Body of pancreas (tissue), 4 donors: ENCODE data around the gene TMEM127.
A peak's percentile ranks its signal among the peaks of the same experiment; 100 is the strongest.

ENCODE experiments used
- POLR2A ChIP-seq, 3 donors: fragments of 450-650 bp; IDR thresholded peaks; one replicate each; pipeline ENCODE4 v1.6.1; 2016; ENCODE audit warnings: antibody characterized with exemption in 3 of 3, mild to moderate bottlenecking in 2 of 3
- TF ChIP-seq, protein P1 (sequence below), 7 experiments: fragments of 450-650 bp in 4 of 7; fragments of 200-600 bp in 3 of 7; sonication (generic) in 3 of 7; IDR thresholded peaks; one replicate each; pipeline ENCODE4 v1.5.1; 2016 to 2019; ENCODE audit warnings: antibody characterized with exemption in 7 of 7

DNA sequence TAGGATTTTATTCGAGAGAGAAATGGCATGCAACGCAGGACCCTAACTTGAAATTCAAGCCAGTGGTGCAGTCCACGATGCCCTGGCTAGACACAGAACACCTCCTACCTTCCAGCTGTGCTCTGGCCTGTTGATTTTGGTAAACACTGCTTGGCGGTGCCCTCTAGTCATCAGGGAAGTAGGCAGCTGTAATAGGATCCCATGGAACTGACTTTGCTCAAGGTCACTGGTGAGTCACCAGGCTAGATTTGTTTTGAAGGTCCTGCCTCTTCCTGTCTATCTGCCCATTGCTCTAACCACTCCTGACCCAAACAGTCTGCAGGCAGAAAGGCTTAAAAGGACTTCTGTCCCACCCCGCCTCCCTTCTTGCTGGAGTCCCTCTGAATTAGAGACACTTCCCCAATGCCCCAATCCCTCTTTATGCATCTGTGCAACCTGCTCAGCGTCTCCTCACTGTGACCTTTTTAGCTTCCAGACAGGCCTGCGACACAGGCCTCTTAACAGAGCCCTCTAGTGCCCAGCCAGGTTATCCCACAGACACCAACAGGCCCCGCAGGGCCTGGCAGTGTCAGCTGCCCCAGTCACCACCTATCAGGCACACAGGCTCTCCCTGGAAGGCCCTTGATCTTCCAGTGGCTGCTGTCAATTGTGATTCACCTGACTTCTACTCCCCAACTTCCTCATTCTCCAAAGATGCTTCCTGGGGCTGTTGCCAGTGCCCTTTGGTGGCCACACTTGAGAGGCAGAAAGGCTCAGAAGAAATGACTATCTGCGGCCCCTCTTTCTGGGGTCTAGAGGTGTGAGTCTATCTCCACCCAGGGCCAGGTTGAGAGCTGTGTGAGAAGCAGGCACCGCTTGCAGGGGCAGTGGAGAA, 5.2 kb downstream of the TMEM127 start:
- TF ChIP-seq, protein P1, sequence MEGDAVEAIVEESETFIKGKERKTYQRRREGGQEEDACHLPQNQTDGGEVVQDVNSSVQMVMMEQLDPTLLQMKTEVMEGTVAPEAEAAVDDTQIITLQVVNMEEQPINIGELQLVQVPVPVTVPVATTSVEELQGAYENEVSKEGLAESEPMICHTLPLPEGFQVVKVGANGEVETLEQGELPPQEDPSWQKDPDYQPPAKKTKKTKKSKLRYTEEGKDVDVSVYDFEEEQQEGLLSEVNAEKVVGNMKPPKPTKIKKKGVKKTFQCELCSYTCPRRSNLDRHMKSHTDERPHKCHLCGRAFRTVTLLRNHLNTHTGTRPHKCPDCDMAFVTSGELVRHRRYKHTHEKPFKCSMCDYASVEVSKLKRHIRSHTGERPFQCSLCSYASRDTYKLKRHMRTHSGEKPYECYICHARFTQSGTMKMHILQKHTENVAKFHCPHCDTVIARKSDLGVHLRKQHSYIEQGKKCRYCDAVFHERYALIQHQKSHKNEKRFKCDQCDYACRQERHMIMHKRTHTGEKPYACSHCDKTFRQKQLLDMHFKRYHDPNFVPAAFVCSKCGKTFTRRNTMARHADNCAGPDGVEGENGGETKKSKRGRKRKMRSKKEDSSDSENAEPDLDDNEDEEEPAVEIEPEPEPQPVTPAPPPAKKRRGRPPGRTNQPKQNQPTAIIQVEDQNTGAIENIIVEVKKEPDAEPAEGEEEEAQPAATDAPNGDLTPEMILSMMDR (IDR thresholded peaks at IDR 0.05): peak in 6 of 7 experiments; percentile 13 to 52 (median 40)
- peak; percentile 27 to 64 (median 63) for TF ChIP-seq POLR2A (IDR thresholded peaks at IDR 0.05)
